ENCODE results near the gene E2F1. TPM values are rescaled to one million over a fixed set of nuclear protein-coding genes. Genes with fewer than 3 reads are reported as not detected.
A peak's percentile ranks its signal among the peaks of the same experiment; 100 is the strongest.

E2F1 gene
- total RNA-seq (2014; rRNA removed; shearing (Covaris generic)) (42.6 and 45.0 TPM in 2 replicates), polyA plus RNA-seq (2016; fragmentation: Nextera tagmentation; extraction: Ambion mirVana) (12.1 and 13.9 TPM in 2 replicates)
- long read RNA-seq, partial matches to known transcripts = 0 of 5 reads
- long read RNA-seq, other reads (novel, unspliced or antisense) = 4 of 5 reads

- ATAC-seq = peak; percentile 86
- no peaks in the 10 kb centered on the region for H3K36me3 ChIP-seq (ENCODE audit: insufficient read depth)
- H3K4me2 ChIP-seq = peak within 1 kb of the TSS; percentile 98
- Mint-ChIP-seq H3K4me3 (peak within 1 kb of the TSS; percentile 88), H3K4me1 (peaks cover 26% of the 10 kb centered on the region), H3K9me3 (no peaks in the 10 kb centered on the region; the same call in 2 of the 3 replicates), H3K36me3 (ENCODE audit: low read depth) (no peaks in the 10 kb centered on the region), H3K27me3 (ENCODE audit: insufficient read depth, low read depth, poor library complexity) (peaks cover 10% of the 10 kb centered on the region), H3K27ac (peak within 1 kb of the TSS; percentile 90)
- H4K20me1 ChIP-seq (replicated peaks; ENCODE audit: insufficient read depth) = peaks cover 25% of the 10 kb centered on the region; the same call in 1 of the 2 replicates
- H3K4me3 ChIP-seq = peak within 1 kb of the TSS; percentile 88
- H3K79me2 ChIP-seq (replicated peaks; ENCODE audit: insufficient read depth) = peaks cover 33% of the 10 kb centered on the region
- peak within 1 kb of the TSS; percentile 97 for H2AFZ ChIP-seq
- 0 out of 2 replicates have a peak, but pooled peaks cover 2% of the 10 kb centered on the region for H3F3A ChIP-seq (replicated peaks; ENCODE audit: low read depth)
- no peaks in the 10 kb centered on the region for H3K9me2 ChIP-seq (ENCODE audit: insufficient read depth)
- TF ChIP-seq POLR2AphosphoS5 (IDR thresholded peaks at IDR 0.05; ENCODE audit: low read depth) (no peak), ZNF114 (CRISPR knock-in tag; IDR thresholded peaks at IDR 0.05) (no peak), ZNF462 (CRISPR knock-in tag; IDR thresholded peaks at IDR 0.05) (no peak), ETS1 (IDR thresholded peaks at IDR 0.05) (no peak), EZH2phosphoT487 (IDR thresholded peaks at IDR 0.05; ENCODE audit: unreplicated experiment) (no peak), CTCF (conservative IDR thresholded peaks at IDR 0.05; ENCODE audit: low read depth in 2 of 2) (peak in 1 of 2 experiments; percentile 31; a peak in 3 of 4 replicates), JUNB (IDR thresholded peaks at IDR 0.05; ENCODE audit: unreplicated experiment) (no peak), STAT1 (IDR thresholded peaks at IDR 0.05; ENCODE audit: unreplicated experiment) (no peak), ZNF331 (CRISPR knock-in tag; IDR thresholded peaks at IDR 0.05; ENCODE audit: low read depth) (no peak), NANOG (IDR thresholded peaks at IDR 0.05; ENCODE audit: borderline replicate concordance) (no peak), CREB1 (CRISPR knock-in tag; IDR thresholded peaks at IDR 0.05; ENCODE audit: low read depth) (peak; percentile 81)
- no peaks in the 10 kb centered on the region for H3K27me3 ChIP-seq (ENCODE audit: insufficient read depth)
- no peak within 1 kb of the TSS for H3K27ac ChIP-seq (ENCODE audit: low read depth)
- peak; percentile 98 for DNase-seq (ENCODE audit: low spot score)
- H3K4me1 ChIP-seq (ENCODE audit: insufficient read depth) = peaks cover 10% of the 10 kb centered on the region; the same call in 1 of the 2 replicates
These were observed at the start of gene E2F1 for GRCh38 chr20:33686100-33686983. Gene E2F1 (minus strand): TSS chr20:33686385. CDS start chr20:33686264, 121 bp downstream.
